RCC 7860 (cell line): Measurements from ENCODE around the gene JPH2.
"Not testable (repeated sequence)": the region's sequence is repeated elsewhere in the genome, so short reads cannot be mapped to it uniquely, and the experiment has no call there.

ENCODE experiments used
- DNase-seq: peaks from one replicate; pipeline ENCODE4 v3.0.0-alpha.2; 2015; ENCODE audit warnings: low spot score
- FAIRE-seq: peaks from 2 replicates; lab custom pipeline; 2012; peaks lifted over from hg19 to GRCh38; lab: Jason Lieb, UNC

Gene JPH2

GRCh38 chr20:44187054-44187771 is at the start of gene JPH2:
TSS of gene JPH2 (minus strand) at chr20:44187188. CDS start at chr20:44186705, 483 bp downstream.
- no peak for FAIRE-seq

GRCh38 chr20:44235702-44236101 is 48.7 kb upstream of the JPH2 start:
- FAIRE-seq (no peak), DNase-seq (no peak)

More at GRCh38 chr20:44187054-44187771, at the start of gene JPH2:
- DNase-seq = peak; percentile 63

GRCh38 chr20:44234566-44235317 is 47.8 kb upstream of the JPH2 start:
- DNase-seq (no peak), FAIRE-seq (no peak)

GRCh38 chr20:44233436-44234016 is 46.5 kb upstream of the JPH2 start:
- no peak for FAIRE-seq
- DNase-seq = no peak

GRCh38 chr20:44232469-44232856 is 45.5 kb upstream of the JPH2 start:
- DNase-seq = not testable (repeated sequence)
- FAIRE-seq = peak; percentile 63

- FAIRE-seq (no peak), DNase-seq (no peak)
Observed at GRCh38 chr20:44231713-44232468, 44.9 kb upstream of the JPH2 start.

- FAIRE-seq = peak; percentile 81
- DNase-seq = peak; percentile 57
Observed at GRCh38 chr20:44231193-44231592, 44.2 kb upstream of the JPH2 start.

GRCh38 chr20:44228465-44229258 is 41.7 kb upstream of the JPH2 start:
- no peak for DNase-seq
- no peak for FAIRE-seq

GRCh38 chr20:44224637-44225036 is 37.6 kb upstream of the JPH2 start:
- FAIRE-seq (no peak), DNase-seq (no peak)

GRCh38 chr20:44223721-44224120 is 36.7 kb upstream of the JPH2 start:
- DNase-seq (no peak), FAIRE-seq (no peak)

GRCh38 chr20:44222633-44223368 is 35.8 kb upstream of the JPH2 start:
- DNase-seq (no peak), FAIRE-seq (no peak)

GRCh38 chr20:44222027-44222426 is 35.0 kb upstream of the JPH2 start:
- no peak for FAIRE-seq

GRCh38 chr20:44221368-44221954 is 34.5 kb upstream of the JPH2 start:
- DNase-seq (no peak), FAIRE-seq (no peak)

More at GRCh38 chr20:44222027-44222426, 35.0 kb upstream of the JPH2 start:
- DNase-seq = no peak

GRCh38 chr20:44219791-44220190 is 32.8 kb upstream of the JPH2 start:
- FAIRE-seq (no peak), DNase-seq (no peak)

- FAIRE-seq (no peak), DNase-seq (no peak)
Observed at GRCh38 chr20:44219170-44219730, 32.3 kb upstream of the JPH2 start.

GRCh38 chr20:44218446-44218845 is 31.5 kb upstream of the JPH2 start:
- FAIRE-seq (no peak), DNase-seq (no peak)

- FAIRE-seq = peak; percentile 82
- peak; percentile 68 for DNase-seq
Observed at GRCh38 chr20:44217342-44218092, 30.5 kb upstream of the JPH2 start.

- DNase-seq = peak; percentile 43
- FAIRE-seq = no peak
Observed at GRCh38 chr20:44215125-44215524, 28.1 kb upstream of the JPH2 start.
